ENCODE measurements around the gene SURF6. TPM values are rescaled to one million over a fixed set of nuclear protein-coding genes. Genes with fewer than 3 reads are reported as not detected.
"Not testable (repeated sequence)": the region's sequence is repeated elsewhere in the genome, so short reads cannot be mapped to it uniquely, and the experiment has no call there.

SURF6 gene
- total RNA-seq, 1 experiment from 2014 or later = 20.6 TPM

DNA sequence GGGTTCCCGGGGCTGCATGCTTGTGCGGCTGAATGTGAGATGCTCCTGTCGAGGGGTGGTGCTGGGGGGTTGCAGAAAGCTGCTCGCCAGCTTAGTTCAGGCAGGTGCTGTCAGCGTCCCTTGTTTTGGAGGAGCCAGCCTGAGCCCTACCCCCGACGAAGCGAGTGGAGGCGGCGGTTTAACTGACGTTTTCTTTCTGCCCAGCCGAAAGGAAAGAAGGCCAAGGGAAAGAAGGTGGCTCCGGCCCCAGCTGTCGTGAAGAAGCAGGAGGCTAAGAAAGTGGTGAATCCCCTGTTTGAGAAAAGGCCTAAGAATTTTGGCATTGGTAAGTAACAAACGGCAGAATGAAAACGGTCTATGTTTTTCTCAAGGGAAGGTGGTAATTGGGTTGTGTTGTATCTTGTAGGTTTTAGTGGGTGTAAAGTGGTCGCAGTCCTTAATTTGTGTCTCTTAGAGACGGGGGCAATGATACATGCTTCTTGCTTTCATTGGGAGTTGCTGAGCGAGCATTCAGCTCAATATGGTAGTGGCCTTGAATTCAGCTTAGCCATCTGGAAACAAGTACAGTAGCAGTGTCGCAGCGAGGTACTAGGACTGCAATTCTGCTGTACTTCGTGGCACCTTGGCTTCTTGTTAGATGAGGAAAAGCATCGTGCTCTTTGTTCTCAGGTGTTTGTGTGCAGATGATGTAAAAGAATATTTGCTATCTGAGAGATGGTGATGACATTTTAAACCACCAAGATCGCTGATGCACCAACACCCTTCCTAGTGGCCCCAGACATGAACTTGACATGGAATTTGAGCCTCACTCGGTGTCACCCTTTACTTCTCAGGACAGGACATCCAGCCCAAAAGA lies 13.0 kb upstream of the SURF6 start:
- DNase-seq (ENCODE audit: extremely low read depth, low read depth) = no peak

GRCh38 chr9:133347985-133348717 lies 12.2 kb upstream of the SURF6 start, which contains the start of the genes MED22 and RPL7A:
TSS of gene MED22 (minus strand) at chr9:133348131. CDS start at chr9:133346662, 1,469 bp downstream.
TSS of gene RPL7A (plus strand) at chr9:133348218. CDS start at chr9:133348244, 26 bp downstream.
- DNase-seq (ENCODE audit: extremely low read depth, low read depth) = peak; percentile 96

DNA sequence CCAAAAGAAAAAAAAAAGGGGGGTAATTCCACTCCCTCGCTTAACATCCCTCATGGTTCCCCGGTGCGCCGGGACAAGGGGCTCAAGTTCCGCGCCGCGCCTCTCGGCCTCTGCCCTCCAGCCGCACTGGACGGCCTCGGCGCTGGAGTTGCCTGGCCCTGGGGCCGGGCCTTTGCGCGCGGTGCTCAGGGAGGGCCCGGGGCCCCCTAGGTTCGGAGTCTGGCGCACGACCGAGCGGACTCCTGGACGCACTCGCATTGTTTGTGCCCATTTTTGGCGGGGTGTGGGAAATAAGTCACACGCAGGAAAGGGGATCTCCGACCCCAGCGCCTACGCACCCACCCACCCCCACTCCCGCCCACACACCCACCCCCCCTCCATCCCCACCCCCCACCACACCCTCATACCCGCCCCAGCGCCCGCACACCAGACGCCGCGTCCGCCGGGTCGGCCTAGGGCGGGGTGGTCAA lies 11.6 kb upstream of the SURF6 start:
- DNase-seq (ENCODE audit: extremely low read depth, low read depth) = no peak

DNA sequence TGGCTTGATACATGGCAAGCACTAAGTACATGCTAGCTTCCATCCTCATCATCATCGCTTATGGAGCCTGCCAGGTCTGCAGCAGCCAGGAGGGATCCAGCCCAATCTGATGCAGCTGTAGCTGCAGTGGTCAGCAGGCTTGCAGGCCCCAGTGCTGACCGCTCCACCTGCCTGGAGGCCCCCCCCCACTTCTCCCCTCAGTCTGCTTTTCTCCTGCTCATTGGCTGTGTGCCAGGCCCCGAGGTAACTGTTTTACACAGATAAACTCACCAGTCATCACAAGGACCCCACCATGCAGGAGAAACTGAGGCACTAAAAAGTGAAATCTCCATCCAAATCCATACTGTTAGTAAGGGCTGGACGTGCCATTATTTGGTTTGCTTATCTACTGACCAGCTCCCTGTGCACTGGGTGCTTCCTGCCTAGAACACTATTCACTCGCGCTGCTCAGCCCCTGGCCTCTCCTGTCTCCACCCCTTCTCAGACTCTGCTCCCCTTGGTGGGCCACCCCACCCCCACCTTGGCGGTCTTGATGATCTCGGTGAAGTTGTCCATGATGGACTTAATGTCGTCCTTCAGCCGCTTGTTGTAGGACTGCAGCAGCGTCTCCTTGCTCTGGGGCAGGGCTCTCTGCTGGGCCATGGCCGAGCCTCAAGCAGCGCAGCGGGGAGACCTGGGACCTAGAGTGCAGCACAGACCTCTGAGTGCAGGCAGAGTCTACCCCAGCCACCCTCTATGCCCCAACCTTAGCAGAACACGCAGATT lies 10.2 kb upstream of the SURF6 start:
- DNase-seq (ENCODE audit: extremely low read depth, low read depth) = no peak

- DNase-seq (ENCODE audit: extremely low read depth, low read depth) = no peak
These were observed 9.6 kb upstream of the SURF6 start for GRCh38 chr9:133345596-133345995.

- DNase-seq (ENCODE audit: extremely low read depth, low read depth) = no peak
These were observed 9.0 kb upstream of the SURF6 start for GRCh38 chr9:133344979-133345378.

DNA sequence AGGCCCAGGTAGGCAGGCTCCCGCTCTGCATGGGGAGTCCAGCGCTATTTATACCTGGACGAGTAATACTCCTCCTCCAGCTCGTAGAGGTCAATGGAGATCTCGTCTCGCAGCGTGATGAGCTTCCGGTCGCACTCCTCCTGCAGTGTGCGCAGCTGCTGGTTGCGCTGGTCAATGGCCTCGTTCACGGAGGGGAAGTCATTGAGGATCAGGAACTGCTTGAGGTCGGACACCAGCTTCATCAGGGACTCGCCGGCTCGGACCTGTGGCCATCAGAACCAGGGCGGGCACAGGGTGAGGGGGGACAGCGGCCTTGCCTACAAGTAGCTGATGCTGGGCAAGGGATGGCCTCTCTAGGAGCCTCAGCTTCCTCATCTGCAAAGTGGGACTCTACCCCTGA lies 8.1 kb upstream of the SURF6 start:
- no peak for DNase-seq (ENCODE audit: extremely low read depth, low read depth)

DNA sequence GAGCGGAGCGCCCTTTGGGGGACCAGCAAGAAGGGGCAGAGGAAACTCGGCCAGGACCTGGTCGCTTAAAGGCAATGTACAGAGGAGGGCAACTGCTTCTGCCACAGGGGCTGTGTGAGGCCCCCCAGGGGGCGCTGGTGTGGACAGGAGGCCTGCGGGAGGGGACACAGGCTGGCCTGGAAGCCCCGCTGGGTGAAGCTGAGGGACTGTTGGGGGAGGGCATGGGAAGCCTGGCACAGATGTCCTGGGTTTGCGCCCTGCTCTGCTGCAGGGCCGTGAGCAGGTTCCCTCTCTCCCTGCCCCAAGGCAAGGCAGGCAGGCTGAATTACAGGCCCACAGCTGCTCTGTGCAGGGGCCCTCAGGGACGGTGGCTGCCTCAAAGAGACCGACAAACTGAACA lies 6.6 kb upstream of the SURF6 start:
- no peak for DNase-seq (ENCODE audit: extremely low read depth, low read depth)

DNA sequence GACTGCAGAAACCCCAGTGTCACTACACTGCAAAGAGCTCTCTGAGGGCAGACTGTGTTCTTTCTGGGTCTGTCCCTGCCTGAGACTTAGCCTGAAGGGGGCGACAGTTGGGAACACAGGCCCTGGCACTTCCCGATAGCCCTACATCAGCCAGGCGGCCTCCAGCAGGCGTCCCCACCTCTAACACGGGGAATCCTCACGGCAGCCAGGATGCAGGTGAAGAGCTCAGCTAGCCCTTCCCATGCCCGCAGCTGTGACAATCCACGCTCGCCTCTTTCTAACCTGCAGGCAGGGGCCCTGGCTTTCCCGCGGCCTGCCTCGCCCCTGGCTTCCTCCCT lies 6.0 kb upstream of the SURF6 start:
- DNase-seq (ENCODE audit: extremely low read depth, low read depth) = no peak

- DNase-seq (ENCODE audit: extremely low read depth, low read depth) = no peak
These were observed 5.5 kb upstream of the SURF6 start for GRCh38 chr9:133341369-133342068.

- DNase-seq (ENCODE audit: extremely low read depth, low read depth) = no peak
These were observed 4.9 kb upstream of the SURF6 start for GRCh38 chr9:133340916-133341315.

DNA sequence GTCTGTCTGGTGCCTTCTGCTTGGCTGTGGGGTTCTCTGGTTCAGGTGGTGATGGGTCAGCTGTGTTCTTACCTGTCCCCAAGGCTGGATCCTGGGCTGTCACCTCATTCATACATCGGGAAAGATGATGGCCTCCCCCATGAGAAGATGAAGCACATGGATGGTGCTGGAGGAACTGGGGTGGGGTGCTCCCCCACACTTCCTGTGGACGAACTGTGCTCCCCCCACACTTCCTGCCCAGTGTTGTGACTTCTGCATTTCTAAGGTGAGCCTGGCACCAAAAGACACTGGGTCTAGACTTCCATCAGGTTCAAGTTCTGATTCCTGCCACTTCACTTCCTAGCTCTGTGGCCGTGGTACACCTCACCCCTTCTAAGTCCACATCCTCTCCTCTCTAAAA lies 4.3 kb upstream of the SURF6 start:
- no peak for DNase-seq (ENCODE audit: extremely low read depth, low read depth)

GRCh38 chr9:133339641-133340040 lies 3.7 kb upstream of the SURF6 start:
- DNase-seq (ENCODE audit: extremely low read depth, low read depth) = no peak

- not testable (repeated sequence) for DNase-seq (ENCODE audit: extremely low read depth, low read depth)
These were observed 1.1 kb downstream of the SURF6 start for GRCh38 chr9:133334888-133335287.

GRCh38 chr9:133334161-133334560 lies 1.8 kb downstream of the SURF6 start:
- no peak for DNase-seq (ENCODE audit: extremely low read depth, low read depth)

DNA sequence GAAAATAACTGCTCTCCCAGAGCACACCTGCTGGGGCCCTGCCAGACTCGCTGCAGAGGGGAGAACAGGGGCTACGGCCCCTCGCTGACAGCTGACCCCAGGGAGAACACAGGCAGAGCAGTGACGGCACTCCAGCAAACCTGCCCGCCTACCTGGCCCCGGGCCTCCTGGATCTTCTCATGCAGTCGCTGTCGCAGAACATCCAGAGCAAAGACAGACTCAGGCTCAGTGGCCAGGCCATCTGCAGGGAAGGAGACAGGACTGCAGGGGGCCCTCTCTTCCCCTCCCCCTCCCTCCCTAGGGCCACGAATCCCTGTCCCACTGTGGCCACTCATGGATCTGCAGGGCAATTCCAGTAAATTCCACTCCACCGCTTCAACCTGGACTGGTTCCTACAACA lies 2.4 kb downstream of the SURF6 start:
- no peak for DNase-seq (ENCODE audit: extremely low read depth, low read depth)

DNA sequence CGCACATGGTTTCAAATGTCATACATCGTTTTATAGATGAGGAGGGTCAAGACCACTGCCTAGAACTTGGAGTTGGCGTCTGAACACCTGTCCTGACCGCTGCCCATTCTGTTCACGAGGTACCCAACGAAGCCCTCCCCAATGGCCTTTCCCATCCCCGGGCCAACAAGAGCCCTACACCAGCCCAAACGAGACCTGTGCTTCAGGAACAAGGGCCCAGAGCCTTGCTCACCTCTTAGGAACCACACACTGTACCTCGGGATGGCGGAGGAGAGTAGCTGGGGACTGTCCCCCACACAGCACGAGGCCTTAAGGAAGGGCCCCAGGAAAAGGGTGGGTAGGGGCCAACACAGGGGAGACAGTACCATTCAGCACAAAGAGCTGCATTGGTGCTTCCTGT lies 3.0 kb downstream of the SURF6 start:
- DNase-seq (ENCODE audit: extremely low read depth, low read depth) = no peak

- DNase-seq (ENCODE audit: extremely low read depth, low read depth) = no peak
These were observed 3.6 kb downstream of the SURF6 start for GRCh38 chr9:133332381-133332730.

DNA sequence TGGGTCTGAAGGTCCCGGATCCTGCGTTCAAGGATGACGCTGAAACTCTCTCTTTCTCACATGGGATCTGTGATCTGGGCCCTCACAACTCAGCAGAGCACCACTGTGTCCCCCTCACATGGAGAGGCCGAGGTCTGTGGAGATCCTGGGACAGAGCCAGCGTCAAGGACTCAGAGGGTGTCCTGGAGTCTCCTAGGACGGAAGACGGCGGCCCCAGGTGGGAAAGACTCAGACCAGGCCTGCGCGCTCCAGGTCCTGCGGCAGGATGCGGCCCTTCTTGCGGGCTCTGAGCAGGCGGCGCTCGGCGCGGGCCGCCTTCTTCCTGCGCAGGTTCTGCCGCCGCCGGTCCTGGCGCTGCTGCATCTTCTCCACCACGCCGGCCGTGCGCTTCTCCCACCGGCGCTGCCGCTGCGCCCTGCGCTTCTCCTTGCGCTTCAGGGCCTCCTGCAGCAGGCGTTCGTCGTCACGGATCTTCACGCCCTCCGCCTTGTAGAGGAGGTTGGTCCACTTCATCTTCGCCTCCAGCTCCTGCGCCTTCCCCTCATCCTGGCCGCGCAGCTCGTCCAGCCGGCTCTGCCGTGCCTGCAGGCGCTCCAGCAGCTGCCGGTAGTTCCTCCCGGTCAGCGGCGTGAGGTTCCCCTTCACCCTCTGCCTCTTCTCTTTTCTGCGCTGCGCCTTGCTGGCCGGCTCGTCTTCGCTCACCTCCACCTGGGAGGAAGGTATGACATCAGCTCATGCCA lies 4.2 kb downstream of the SURF6 start:
- no peak for DNase-seq (ENCODE audit: extremely low read depth, low read depth)

- no peak for DNase-seq (ENCODE audit: extremely low read depth, low read depth)
These were observed 4.8 kb downstream of the SURF6 start for GRCh38 chr9:133331221-133331620.
